ENCODE results near the gene FLVCR1. TPM values are rescaled to one million over a fixed set of nuclear protein-coding genes. Genes with fewer than 3 reads are reported as not detected.
"Not testable (repeated sequence)": the region's sequence is repeated elsewhere in the genome, so short reads cannot be mapped to it uniquely, and the experiment has no call there.

The FLVCR1 gene
- total and polyA plus RNA-seq, 2 donors (not counting 3 experiments of a cell fraction or from before 2014, with no cell fraction given), result 3.2 to 11.9 TPM

DNA sequence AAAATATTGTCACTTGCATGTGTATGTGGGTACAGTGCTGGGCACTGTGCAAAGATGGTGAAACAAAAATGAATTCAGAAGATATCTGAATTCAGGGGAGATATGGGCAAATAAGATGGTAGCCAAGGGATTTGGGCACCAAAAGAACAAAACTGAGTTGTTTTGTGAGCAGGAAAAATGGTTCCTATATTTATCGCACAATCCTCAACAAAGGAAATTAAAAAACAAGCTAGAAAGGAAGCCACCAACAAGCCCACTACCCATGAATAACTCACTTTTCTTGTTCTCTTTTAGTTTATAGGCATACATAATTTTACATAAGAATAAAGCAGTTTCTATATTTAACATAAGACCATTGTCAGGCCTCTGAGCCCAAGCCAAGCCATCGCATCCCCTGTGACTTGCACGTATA lies 51.6 kb downstream of the FLVCR1 start:
- CTCF ChIA-PET, result no interaction called here
- no peaks in the 10 kb centered on the region for H4K20me1 ChIP-seq (replicated peaks; ENCODE audit: control insufficient read depth, extremely low read depth, insufficient read depth, low read length)
- BruUV-seq (replicated peaks), result no TSS peak
- no peak overlapping the region for H2AFZ ChIP-seq (ENCODE audit: low read depth, low read length)
- H3K9me3 ChIP-seq (replicated peaks; ENCODE audit: control insufficient read depth, insufficient read depth, low read length), result no peaks in the 10 kb centered on the region
- DNase-seq (ENCODE audit: low read depth, low spot score) (no peak), FAIRE-seq (no peak)
- intact Hi-C loops (cut with micrococcal nuclease) (no loop called here), dilution Hi-C loops (cut with MboI; ENCODE audit: extremely low pct_ligation_motif_present, low sequenced_read_pairs) (no loop called here)
- no peak overlapping the region for H3K4me3 ChIP-seq (replicated peaks in 1 of 3; ENCODE audit: insufficient read depth in 1 of 3, low read depth in 1 of 3, low read length in 3 of 3)
- POLR2A ChIA-PET, result no interaction called here
- TF ChIP-seq JUN (IDR thresholded peaks at IDR 0.05; ENCODE audit: borderline replicate concordance, insufficient read depth, insufficient read length, low read depth) (no peak), EZH2 (IDR thresholded peaks at IDR 0.05; ENCODE audit: borderline replicate concordance, low read depth, low read length, severe bottlenecking) (no peak), POLR2AphosphoS5 (IDR thresholded peaks at IDR 0.05; ENCODE audit: insufficient read depth, low read depth, low read length) (no peak), MYC (IDR thresholded peaks at IDR 0.05; ENCODE audit: low read depth, low read length) (no peak)
- no peak overlapping the region for H3K9ac ChIP-seq (replicated peaks; ENCODE audit: extremely low read depth, insufficient read depth, low read length)
- H3K36me3 ChIP-seq (ENCODE audit: control insufficient read depth in 2 of 2, extremely low read depth in 1 of 2, insufficient read depth in 2 of 2, low read length in 2 of 2), result no peaks in the 10 kb centered on the region
- H3K9me1 ChIP-seq (replicated peaks; ENCODE audit: control insufficient read depth, extremely low read depth, insufficient read depth, low read length), result no peaks in the 10 kb centered on the region
- H3K27ac ChIP-seq (ENCODE audit: insufficient read depth, low read depth, low read length), result no peak overlapping the region
- H3K4me2 ChIP-seq (ENCODE audit: insufficient read depth, low read length), result no peak overlapping the region
- H3K27me3 ChIP-seq (ENCODE audit: control insufficient read depth in 2 of 2, insufficient read depth in 2 of 2, low read length in 2 of 2), result peaks cover 0 to 3% of the 10 kb centered on the region in 2 experiments
- H3K4me1 ChIP-seq (ENCODE audit: control insufficient read depth, extremely low read depth, insufficient read depth, low read length), result no peaks in the 10 kb centered on the region
- no peaks in the 10 kb centered on the region for H3K79me2 ChIP-seq (ENCODE audit: control insufficient read depth, insufficient read depth, low read length)

DNA sequence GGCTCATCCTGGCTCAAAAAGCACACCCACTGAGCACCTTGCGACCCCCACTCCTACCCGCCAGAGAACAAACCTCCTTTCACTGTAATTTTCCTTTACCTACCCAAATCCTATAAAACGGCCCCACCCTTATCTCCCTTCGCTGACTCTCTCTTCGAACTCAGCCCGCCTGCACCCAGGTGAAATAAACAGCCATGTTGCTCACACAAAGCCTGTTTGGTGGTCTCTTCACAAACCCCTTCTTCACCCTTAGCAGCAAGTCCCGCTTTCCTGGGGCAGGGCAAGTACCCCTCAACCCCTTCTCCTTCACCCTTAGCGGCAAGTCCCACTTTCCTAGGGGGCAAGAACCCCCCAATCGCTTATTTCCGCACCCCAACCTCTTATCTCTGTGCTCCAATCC lies 52.1 kb downstream of the FLVCR1 start:
- dilution Hi-C loops (cut with MboI; ENCODE audit: extremely low pct_ligation_motif_present, low sequenced_read_pairs); intact Hi-C loops (cut with micrococcal nuclease): not testable (repeated sequence)

DNA sequence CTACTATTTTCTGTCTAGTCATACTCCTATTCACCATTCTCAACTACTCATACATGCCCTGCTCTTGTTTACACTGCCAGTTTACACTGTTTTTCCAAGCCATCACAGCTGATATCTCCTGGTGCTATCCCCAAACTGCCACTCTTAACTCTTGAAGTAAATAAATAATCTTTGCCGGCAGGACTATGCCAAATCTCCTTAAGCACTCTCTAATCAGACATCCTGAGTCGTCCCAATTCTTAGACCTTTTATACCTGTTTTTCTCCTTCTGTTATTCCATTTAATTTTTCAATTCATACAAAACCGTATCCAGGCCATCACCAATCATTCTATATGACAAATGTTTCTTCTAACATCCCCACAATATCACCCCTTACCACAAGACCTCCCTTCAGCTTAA lies 55.6 kb downstream of the FLVCR1 start:
- H3K9ac ChIP-seq (replicated peaks; ENCODE audit: extremely low read depth, insufficient read depth, low read length); DNase-seq (ENCODE audit: low read depth, low spot score); dilution Hi-C loops (cut with MboI; ENCODE audit: extremely low pct_ligation_motif_present, low sequenced_read_pairs); H3K4me1 ChIP-seq (ENCODE audit: control insufficient read depth, extremely low read depth, insufficient read depth, low read length); H4K20me1 ChIP-seq (replicated peaks; ENCODE audit: control insufficient read depth, extremely low read depth, insufficient read depth, low read length); intact Hi-C loops (cut with micrococcal nuclease); POLR2A ChIA-PET; FAIRE-seq; BruUV-seq (replicated peaks); H3K4me3 ChIP-seq (replicated peaks in 1 of 3; ENCODE audit: insufficient read depth in 1 of 3, low read depth in 1 of 3, low read length in 3 of 3); H3K9me3 ChIP-seq (replicated peaks; ENCODE audit: control insufficient read depth, insufficient read depth, low read length); H3K79me2 ChIP-seq (ENCODE audit: control insufficient read depth, insufficient read depth, low read length); H3K27ac ChIP-seq (ENCODE audit: insufficient read depth, low read depth, low read length); H3K36me3 ChIP-seq (ENCODE audit: control insufficient read depth in 2 of 2, extremely low read depth in 1 of 2, insufficient read depth in 2 of 2, low read length in 2 of 2); H2AFZ ChIP-seq (ENCODE audit: low read depth, low read length); H3K9me1 ChIP-seq (replicated peaks; ENCODE audit: control insufficient read depth, extremely low read depth, insufficient read depth, low read length); H3K4me2 ChIP-seq (ENCODE audit: insufficient read depth, low read length); CTCF ChIA-PET: not testable (repeated sequence)
- H3K27me3 ChIP-seq (ENCODE audit: control insufficient read depth in 2 of 2, insufficient read depth in 2 of 2, low read length in 2 of 2), result peaks cover 0 to 12% of the 10 kb centered on the region in 2 experiments

More for the DNA sequence above, 52.1 kb downstream of the FLVCR1 start:
- H3K36me3 ChIP-seq (ENCODE audit: control insufficient read depth in 2 of 2, extremely low read depth in 1 of 2, insufficient read depth in 2 of 2, low read length in 2 of 2); H3K9ac ChIP-seq (replicated peaks; ENCODE audit: extremely low read depth, insufficient read depth, low read length); BruUV-seq (replicated peaks); H3K4me1 ChIP-seq (ENCODE audit: control insufficient read depth, extremely low read depth, insufficient read depth, low read length); DNase-seq (ENCODE audit: low read depth, low spot score); FAIRE-seq; H2AFZ ChIP-seq (ENCODE audit: low read depth, low read length); H3K9me1 ChIP-seq (replicated peaks; ENCODE audit: control insufficient read depth, extremely low read depth, insufficient read depth, low read length); H3K4me3 ChIP-seq (replicated peaks in 1 of 3; ENCODE audit: insufficient read depth in 1 of 3, low read depth in 1 of 3, low read length in 3 of 3); CTCF ChIA-PET; H3K79me2 ChIP-seq (ENCODE audit: control insufficient read depth, insufficient read depth, low read length); POLR2A ChIA-PET; H3K27ac ChIP-seq (ENCODE audit: insufficient read depth, low read depth, low read length); H4K20me1 ChIP-seq (replicated peaks; ENCODE audit: control insufficient read depth, extremely low read depth, insufficient read depth, low read length); H3K4me2 ChIP-seq (ENCODE audit: insufficient read depth, low read length); H3K9me3 ChIP-seq (replicated peaks; ENCODE audit: control insufficient read depth, insufficient read depth, low read length); H3K27me3 ChIP-seq (ENCODE audit: control insufficient read depth in 2 of 2, insufficient read depth in 2 of 2, low read length in 2 of 2): not testable (repeated sequence)

DNA sequence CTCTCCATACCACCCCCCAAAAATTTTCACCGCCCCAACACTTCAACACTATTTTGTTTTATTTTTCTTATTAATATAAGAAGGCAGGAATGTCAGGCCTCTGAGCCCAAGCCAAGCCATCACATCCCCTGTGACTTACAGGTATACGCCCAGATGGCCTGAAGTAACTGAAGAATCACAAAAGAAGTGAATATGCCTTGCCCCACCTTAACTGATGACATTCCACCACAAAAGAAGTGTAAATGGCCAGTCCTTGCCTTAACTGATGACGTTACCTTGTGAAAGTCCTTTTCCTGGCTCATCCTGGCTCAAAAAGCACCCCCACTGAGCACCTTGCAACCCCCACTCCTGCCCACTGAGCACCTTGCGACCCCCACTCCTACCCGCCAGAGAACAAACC lies 56.0 kb downstream of the FLVCR1 start:
- H3K9me3 ChIP-seq (replicated peaks; ENCODE audit: control insufficient read depth, insufficient read depth, low read length); DNase-seq (ENCODE audit: low read depth, low spot score); POLR2A ChIA-PET; H3K4me3 ChIP-seq (replicated peaks in 1 of 3; ENCODE audit: insufficient read depth in 1 of 3, low read depth in 1 of 3, low read length in 3 of 3); H4K20me1 ChIP-seq (replicated peaks; ENCODE audit: control insufficient read depth, extremely low read depth, insufficient read depth, low read length); H3K9ac ChIP-seq (replicated peaks; ENCODE audit: extremely low read depth, insufficient read depth, low read length); H3K9me1 ChIP-seq (replicated peaks; ENCODE audit: control insufficient read depth, extremely low read depth, insufficient read depth, low read length); H3K4me1 ChIP-seq (ENCODE audit: control insufficient read depth, extremely low read depth, insufficient read depth, low read length); FAIRE-seq; H3K79me2 ChIP-seq (ENCODE audit: control insufficient read depth, insufficient read depth, low read length); H3K4me2 ChIP-seq (ENCODE audit: insufficient read depth, low read length); BruUV-seq (replicated peaks); dilution Hi-C loops (cut with MboI; ENCODE audit: extremely low pct_ligation_motif_present, low sequenced_read_pairs); H3K36me3 ChIP-seq (ENCODE audit: control insufficient read depth in 2 of 2, extremely low read depth in 1 of 2, insufficient read depth in 2 of 2, low read length in 2 of 2); H3K27ac ChIP-seq (ENCODE audit: insufficient read depth, low read depth, low read length); CTCF ChIA-PET; intact Hi-C loops (cut with micrococcal nuclease); H2AFZ ChIP-seq (ENCODE audit: low read depth, low read length): not testable (repeated sequence)
- H3K27me3 ChIP-seq (ENCODE audit: control insufficient read depth in 2 of 2, insufficient read depth in 2 of 2, low read length in 2 of 2), result peaks cover 0 to 12% of the 10 kb centered on the region in 2 experiments
